OCI-LY7 (cell line): Measurements from ENCODE around the gene C12orf76.

Source experiments
- CTCF ChIP-seq: fragments of 200-600 bp; sonication (generic); conservative IDR thresholded peaks from 2 replicates; pipeline ENCODE4 v1.5.1; 2014; ENCODE audit warnings: mild to moderate bottlenecking, antibody characterized with exemption, low read length, moderate library complexity, mixed read lengths
- EZH2phosphoT487 ChIP-seq: fragments of 200-600 bp; sonication (generic); IDR thresholded peaks from 2 replicates; pipeline ENCODE4 v1.6.1; 2018; ENCODE audit warnings: low read depth, borderline replicate concordance, mild to moderate bottlenecking, mixed run types, antibody characterized with exemption, low read length, moderate library complexity, mixed read lengths

GRCh38 chr12:110035534-110036104, 12.7 kb downstream of the C12orf76 start:
- TF ChIP-seq CTCF, result no peak
- no peak for TF ChIP-seq EZH2phosphoT487
